Mucosa of rectum (tissue), 2 donors: ENCODE results near the gene MFSD8.
"Not testable (repeated sequence)": the region's sequence is repeated elsewhere in the genome, so short reads cannot be mapped to it uniquely, and the experiment has no call there.

Source experiments
- H3K27ac ChIP-seq, 2 donors: one replicate each; pipeline ENCODE4 v1.7.0; 2013; ENCODE audit warnings: inconsistent platforms in 2 of 2, low read depth in 2 of 2, low read length in 2 of 2
- H3K27me3 ChIP-seq, 2 donors: one replicate each; pipeline ENCODE4 v1.7.0; 2013; ENCODE audit warnings: low read length in 2 of 2; ENCODE audit not compliant: control insufficient read depth in 2 of 2, insufficient read depth in 2 of 2
- H3K36me3 ChIP-seq, 2 donors: one replicate each; pipeline ENCODE4 v1.7.0; 2013; ENCODE audit warnings: low read length in 2 of 2; ENCODE audit not compliant: control insufficient read depth in 2 of 2, insufficient read depth in 2 of 2
- H3K4me1 ChIP-seq, 2 donors: one replicate each; pipeline ENCODE4 v1.7.0; 2013; ENCODE audit warnings: low read length in 2 of 2, mild to moderate bottlenecking in 1 of 2; ENCODE audit not compliant: control insufficient read depth in 2 of 2, insufficient read depth in 2 of 2
- H3K4me3 ChIP-seq, 2 donors: one replicate each; pipeline ENCODE4 v1.7.0; 2013; ENCODE audit warnings: low read length in 2 of 2
- H3K9ac ChIP-seq, 2 donors: one replicate each; pipeline ENCODE4 v1.7.0; 2013; ENCODE audit warnings: low read length in 2 of 2, low read depth in 1 of 2, mild to moderate bottlenecking in 1 of 2
- H3K9me3 ChIP-seq, 2 donors: one replicate each; pipeline ENCODE4 v1.7.0; 2013; ENCODE audit warnings: low read length in 2 of 2; ENCODE audit not compliant: control insufficient read depth in 2 of 2
- donor health status: healthy.
- donor health status: Normal muscosa, but diverticular disease.

The MFSD8 gene

DNA sequence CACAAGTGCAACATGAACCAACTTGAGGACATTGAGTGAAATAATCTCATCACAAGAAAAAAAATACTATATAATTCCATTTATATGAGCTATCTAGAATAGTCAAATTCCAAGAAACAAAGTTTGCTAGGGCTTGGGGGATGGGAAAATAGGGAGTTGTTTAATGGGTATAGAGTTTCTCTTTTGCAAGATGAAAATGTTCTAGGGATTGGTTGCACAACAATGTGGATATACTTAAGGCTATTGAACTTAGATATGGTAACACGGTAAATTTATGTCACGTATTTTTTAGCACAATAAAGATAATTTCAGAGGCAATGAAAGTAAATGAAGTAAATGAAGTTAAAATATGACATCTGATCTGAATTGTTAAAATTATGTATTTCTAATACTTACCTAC lies 7.9 kb downstream of the MFSD8 start:
- Histone ChIP-seq H3K9ac (no peak overlapping the region), H3K4me1 (no peaks in the 10 kb centered on the region), H3K27me3 (no peaks in the 10 kb centered on the region), H3K27ac (no peak overlapping the region), H3K4me3 (no peak overlapping the region), H3K36me3 (peaks cover 0 to 9% of the 10 kb centered on the region in 2 donors), H3K9me3 (no peaks in the 10 kb centered on the region)

DNA sequence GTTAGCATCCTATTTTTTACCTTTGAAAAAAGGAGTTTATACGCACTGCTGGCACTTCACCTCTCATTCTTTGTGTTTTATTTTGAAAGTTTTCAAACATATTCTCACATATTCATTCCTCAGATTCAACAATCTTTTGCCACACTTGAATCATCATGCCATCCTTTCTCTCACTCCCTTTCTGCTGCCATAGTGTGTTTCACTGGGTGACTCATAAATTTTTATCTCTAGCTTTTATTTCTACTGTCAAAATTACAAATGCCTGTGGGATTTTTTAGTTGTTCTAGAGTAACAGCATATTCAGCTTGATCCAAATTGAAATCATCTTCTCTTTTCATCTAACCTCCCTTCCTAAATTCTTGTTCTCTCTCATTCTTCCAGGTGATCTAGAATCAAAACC lies 28.0 kb downstream of the MFSD8 start:
- H3K9ac ChIP-seq, result no peak overlapping the region

DNA sequence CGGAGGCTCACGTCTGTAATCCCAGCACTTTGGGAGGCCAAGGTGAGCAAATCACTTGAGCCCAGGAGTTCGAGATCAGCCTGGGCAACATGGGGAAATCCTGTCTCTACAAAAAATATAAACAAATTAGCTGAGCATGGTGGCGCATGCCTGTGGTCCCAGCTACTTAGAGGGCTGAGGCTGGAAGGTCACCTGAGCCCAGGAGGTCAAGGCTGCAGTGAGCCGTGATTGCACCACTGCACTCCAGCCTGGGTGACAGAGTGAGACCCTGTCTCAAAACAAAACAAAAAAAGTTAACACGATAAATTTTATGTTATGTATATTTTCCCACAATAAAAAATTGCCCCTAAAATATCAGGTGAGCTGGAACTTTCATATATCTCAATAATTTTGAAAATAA lies 33.1 kb downstream of the MFSD8 start:
- not testable (repeated sequence) for H3K27ac ChIP-seq, H3K9ac ChIP-seq, H3K4me1 ChIP-seq, H3K27me3 ChIP-seq, H3K4me3 ChIP-seq, H3K9me3 ChIP-seq
- peaks cover 6 to 11% of the 10 kb centered on the region in 2 donors for H3K36me3 ChIP-seq

More for the DNA sequence above, 28.0 kb downstream of the MFSD8 start:
- Histone ChIP-seq H3K9me3 (no peaks in the 10 kb centered on the region), H3K36me3 (peaks cover 3 to 11% of the 10 kb centered on the region in 2 donors), H3K4me3 (no peak overlapping the region), H3K27me3 (no peaks in the 10 kb centered on the region), H3K4me1 (no peaks in the 10 kb centered on the region), H3K27ac (no peak overlapping the region)

DNA sequence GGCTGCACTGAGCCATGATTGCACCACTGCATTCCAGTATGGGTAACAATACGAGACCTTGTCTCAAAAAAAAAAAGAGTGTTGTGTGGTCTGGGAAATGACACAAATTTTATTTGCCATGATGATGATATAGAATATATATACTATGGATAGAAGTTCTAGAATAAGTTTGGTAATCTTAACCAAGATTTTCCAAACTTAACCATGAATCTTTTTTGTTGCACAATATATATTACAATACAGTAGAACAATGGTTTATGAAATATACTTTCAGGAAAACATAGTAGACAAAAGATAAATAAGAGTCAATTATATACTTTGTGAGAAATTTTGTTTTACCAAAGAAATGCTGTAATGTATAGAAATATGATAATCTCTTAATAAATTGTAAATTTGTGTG lies 34.8 kb downstream of the MFSD8 start:
- H3K27ac ChIP-seq, result no peak overlapping the region
- no peak overlapping the region for H3K9ac ChIP-seq
- peaks cover 12 to 14% of the 10 kb centered on the region in 2 donors for H3K36me3 ChIP-seq

GRCh38 chr4:127925720-127926119 lies 39.3 kb downstream of the MFSD8 start:
- H3K9ac ChIP-seq, H3K27ac ChIP-seq, H3K27me3 ChIP-seq, H3K9me3 ChIP-seq, H3K4me1 ChIP-seq, H3K4me3 ChIP-seq: not testable (repeated sequence)
- H3K36me3 ChIP-seq, result peaks cover 17 to 18% of the 10 kb centered on the region in 2 donors

More for the DNA sequence above, 34.8 kb downstream of the MFSD8 start:
- Histone ChIP-seq H3K9me3 (no peaks in the 10 kb centered on the region), H3K4me3 (no peak overlapping the region), H3K27me3 (no peaks in the 10 kb centered on the region), H3K4me1 (no peaks in the 10 kb centered on the region)

DNA sequence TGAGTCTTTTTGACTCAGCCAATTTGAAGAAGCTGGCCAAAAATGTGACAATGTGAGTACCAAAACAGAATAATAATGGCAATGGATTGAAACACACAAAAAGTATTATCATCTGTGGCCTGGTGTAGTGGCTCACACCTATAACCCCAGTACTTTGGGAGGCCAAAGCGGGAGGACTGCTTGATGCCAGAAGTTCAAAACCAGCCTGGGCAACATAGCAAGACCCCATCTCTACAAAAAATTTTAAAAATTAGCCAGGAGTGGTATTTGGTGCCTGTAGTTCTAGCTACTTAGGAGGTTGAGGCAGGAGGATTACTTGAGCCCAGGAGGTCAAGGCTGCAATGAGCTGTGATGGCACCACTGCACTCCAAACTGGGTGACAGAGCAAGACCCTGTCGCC lies 42.7 kb downstream of the MFSD8 start:
- H3K9me3 ChIP-seq, result no peaks in the 10 kb centered on the region
- H3K4me1 ChIP-seq, result no peaks in the 10 kb centered on the region
- H3K27ac ChIP-seq, result no peak overlapping the region
- H3K27me3 ChIP-seq, result no peaks in the 10 kb centered on the region
- no peak overlapping the region for H3K4me3 ChIP-seq
- no peak overlapping the region for H3K9ac ChIP-seq
- peaks cover 27 to 35% of the 10 kb centered on the region in 2 donors for H3K36me3 ChIP-seq

DNA sequence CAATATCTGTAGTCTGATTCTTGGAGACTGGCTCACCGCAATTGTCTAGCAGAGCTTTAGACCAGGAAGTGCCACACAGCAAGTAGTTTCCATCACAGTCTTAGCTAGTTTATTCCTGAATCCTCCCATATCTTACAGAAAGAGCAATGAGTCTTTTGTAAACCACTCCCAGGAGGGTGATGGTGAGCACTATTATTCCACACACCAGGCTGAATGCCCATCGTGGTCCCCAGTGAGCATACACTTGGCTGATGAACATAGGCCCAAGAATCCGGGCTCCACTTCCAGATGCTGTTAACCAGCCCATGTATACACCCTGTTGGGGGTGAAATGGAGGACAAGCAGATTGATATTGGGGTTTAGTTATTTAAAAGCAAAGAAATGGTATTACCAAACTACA lies 44.5 kb downstream of the MFSD8 start:
- H3K27ac ChIP-seq, result no peak overlapping the region
- H3K9ac ChIP-seq, result no peak overlapping the region
- no peaks in the 10 kb centered on the region for H3K27me3 ChIP-seq
- no peaks in the 10 kb centered on the region for H3K9me3 ChIP-seq
- no peak overlapping the region for H3K4me3 ChIP-seq
- H3K36me3 ChIP-seq, result peaks cover 25 to 29% of the 10 kb centered on the region in 2 donors
- H3K4me1 ChIP-seq, result no peaks in the 10 kb centered on the region

- Histone ChIP-seq H3K27ac (no peak overlapping the region), H3K27me3 (no peaks in the 10 kb centered on the region), H3K4me1 (no peaks in the 10 kb centered on the region), H3K9ac (no peak overlapping the region), H3K4me3 (no peak overlapping the region), H3K36me3 (peaks cover 25 to 29% of the 10 kb centered on the region in 2 donors), H3K9me3 (no peaks in the 10 kb centered on the region)
Observed at GRCh38 chr4:127917151-127917550, 47.8 kb downstream of the MFSD8 start.

GRCh38 chr4:127916512-127916911 lies 48.5 kb downstream of the MFSD8 start:
- peaks cover 22 to 27% of the 10 kb centered on the region in 2 donors for H3K36me3 ChIP-seq

GRCh38 chr4:127905029-127905428 lies 59.9 kb downstream of the MFSD8 start:
- H3K4me3 ChIP-seq, result no peak overlapping the region
- no peak overlapping the region for H3K9ac ChIP-seq
- no peak overlapping the region for H3K27ac ChIP-seq
- no peaks in the 10 kb centered on the region for H3K9me3 ChIP-seq
- no peaks in the 10 kb centered on the region for H3K27me3 ChIP-seq
- H3K36me3 ChIP-seq, result no peaks in the 10 kb centered on the region
- H3K4me1 ChIP-seq, result no peaks in the 10 kb centered on the region

More at GRCh38 chr4:127916512-127916911, 48.5 kb downstream of the MFSD8 start:
- no peaks in the 10 kb centered on the region for H3K9me3 ChIP-seq
- no peaks in the 10 kb centered on the region for H3K27me3 ChIP-seq
- H3K9ac ChIP-seq, result no peak overlapping the region
- H3K4me1 ChIP-seq, result no peaks in the 10 kb centered on the region
- no peak overlapping the region for H3K4me3 ChIP-seq
- no peak overlapping the region for H3K27ac ChIP-seq

GRCh38 chr4:127899682-127900081 lies 65.3 kb downstream of the MFSD8 start:
- H3K9ac ChIP-seq, H3K9me3 ChIP-seq, H3K4me3 ChIP-seq, H3K27me3 ChIP-seq, H3K27ac ChIP-seq, H3K36me3 ChIP-seq, H3K4me1 ChIP-seq: not testable (repeated sequence)
